SK-N-SH (cell line): Measurements from ENCODE around the gene TERT. TPM values are rescaled to one million over a fixed set of nuclear protein-coding genes. Genes with fewer than 3 reads are reported as not detected.

Experiments used
- CTCF ChIA-PET: fragments of 300-600, 350-600 bp; formaldehyde crosslinking; extraction: SDS; loops from one replicate; lab custom pipeline; 2021; lab: Yijun Ruan, JAX
- POLR2A ChIA-PET: fragments of 350-600 bp; sonication (Branson Sonifier 250); formaldehyde crosslinking; extraction: SDS; loops from one replicate; lab custom pipeline; 2020; ENCODE audit warnings: antibody characterized with exemption, inconsistent platforms; lab: Yijun Ruan, JAX
- DNase-seq: peaks from one replicate; pipeline ENCODE4 v3.0.0; 2012
- H2AFZ ChIP-seq: fragments of 200-600 bp; sonication (generic); 2 replicates; pipeline ENCODE4 v1.8.1; 2016; ENCODE audit warnings: antibody characterized with exemption, mild to moderate bottlenecking, low read depth
- H3F3A ChIP-seq: fragments of 200-600 bp; sonication (generic); replicated peaks from 2 replicates; pipeline ENCODE3; 2016; ENCODE audit warnings: antibody characterized with exemption, mild to moderate bottlenecking; ENCODE audit not compliant: insufficient read depth
- H3K27ac ChIP-seq, 2 experiments: fragments of 200-500 bp in 1 of 2; fragments of 200-600 bp in 1 of 2; sonication (Bioruptor generic) in 1 of 2; sonication (generic), shearing (Covaris generic) in 1 of 2; 2 replicates each; pipeline versions ENCODE4 v1.5.1 to v1.6.1; 2014 to 2016; ENCODE audit warnings: low read depth in 2 of 2, inconsistent platforms in 1 of 2, low read length in 1 of 2, mild to moderate bottlenecking in 1 of 2, mixed read lengths in 1 of 2
- H3K27me3 ChIP-seq: fragments of 200-600 bp; sonication (generic), shearing (Covaris generic); 2 replicates; pipeline ENCODE4 v1.6.1; 2016; ENCODE audit warnings: mixed run types; ENCODE audit not compliant: insufficient read depth
- H3K36me3 ChIP-seq, 2 experiments: fragments of 200-500 bp in 1 of 2; fragments of 200-600 bp in 1 of 2; sonication (Bioruptor generic) in 1 of 2; sonication (generic) in 1 of 2; replicated peaks in 1 of 2; 2 replicates each; pipeline versions ENCODE3 to v1.5.1; 2014 to 2016; ENCODE audit warnings: low read length in 1 of 2, mild to moderate bottlenecking in 1 of 2; ENCODE audit not compliant: insufficient read depth in 2 of 2, control insufficient read depth in 1 of 2
- H3K4me1 ChIP-seq, 2 experiments: fragments of 200-500 bp in 1 of 2; fragments of 200-600 bp in 1 of 2; sonication (Bioruptor generic) in 1 of 2; sonication (generic), shearing (Covaris generic) in 1 of 2; 2 replicates each; pipeline versions ENCODE4 v1.5.1 to v1.6.1; 2014 to 2016; ENCODE audit warnings: low read depth in 1 of 2, low read length in 1 of 2, mixed run types in 1 of 2; ENCODE audit not compliant: insufficient read depth in 2 of 2, control insufficient read depth in 1 of 2
- H3K4me2 ChIP-seq: fragments of 200-600 bp; sonication (generic), shearing (Covaris generic); 2 replicates; pipeline ENCODE4 v1.6.1; 2017; ENCODE audit warnings: mixed run types
- H3K4me3 ChIP-seq, 2 experiments: fragments of 200-500 bp in 1 of 2; fragments of 200-600 bp in 1 of 2; sonication (Bioruptor generic) in 1 of 2; sonication (generic), shearing (Covaris generic) in 1 of 2; 2 replicates each; pipeline versions ENCODE4 v1.5.1 to v1.8.1; 2014 to 2016; ENCODE audit warnings: low read depth in 2 of 2, inconsistent platforms in 1 of 2, low read length in 1 of 2, mild to moderate bottlenecking in 1 of 2, mixed read lengths in 1 of 2, moderate library complexity in 1 of 2
- H3K79me2 ChIP-seq: fragments of 200-600 bp; sonication (generic); 2 replicates; pipeline ENCODE4 v1.8.1; 2017; ENCODE audit warnings: mild to moderate bottlenecking; ENCODE audit not compliant: insufficient read depth
- H3K9ac ChIP-seq: fragments of 200-600 bp; sonication (generic); 2 replicates; pipeline ENCODE4 v1.6.1; 2017; ENCODE audit warnings: mixed run types
- H3K9me2 ChIP-seq: fragments of 200-600 bp; sonication (generic); 2 replicates; pipeline ENCODE4 v1.6.1; 2017; ENCODE audit warnings: mixed run types
- H3K9me3 ChIP-seq: fragments of 200-600 bp; sonication (generic); 2 replicates; pipeline ENCODE4 v1.6.1; 2017; ENCODE audit warnings: mixed run types, mild to moderate bottlenecking, moderate library complexity
- H4K20me1 ChIP-seq: fragments of 200-600 bp; sonication (generic); 2 replicates; pipeline ENCODE4 v1.6.1; 2017; ENCODE audit warnings: mild to moderate bottlenecking, mixed run types; ENCODE audit not compliant: insufficient read depth
- CHD2 ChIP-seq: fragments of 150-350 bp; IDR thresholded peaks from 2 replicates; pipeline ENCODE4 v1.6.1; 2018; ENCODE audit warnings: low read length; ENCODE audit not compliant: partially characterized antibody
- EZH2phosphoT487 ChIP-seq: fragments of 200-600 bp; sonication (generic); IDR thresholded peaks from 2 replicates; pipeline ENCODE4 v1.6.1; 2017; ENCODE audit warnings: low read depth, mixed run types, mild to moderate bottlenecking, antibody characterized with exemption, moderate library complexity, borderline replicate concordance
- FOXJ3 ChIP-seq: sonication (generic); formaldehyde crosslinking; IDR thresholded peaks from 2 replicates; pipeline ENCODE4 v1.5.1; 2020; ENCODE audit warnings: mild to moderate bottlenecking, missing genetic modification reagents
- NRF1 ChIP-seq: IDR thresholded peaks from 2 replicates; pipeline ENCODE4 v1.6.1; 2012; ENCODE audit warnings: low read depth, mild to moderate bottlenecking, low read length
- POLR2AphosphoS5 ChIP-seq: IDR thresholded peaks from 2 replicates; pipeline ENCODE4 v1.6.1; 2012; ENCODE audit warnings: low read depth, low read length
- RAD21 ChIP-seq: IDR thresholded peaks from 2 replicates; pipeline ENCODE4 v1.6.1; 2012; ENCODE audit warnings: mild to moderate bottlenecking, low read length
- RFX5 ChIP-seq: IDR thresholded peaks from 2 replicates; pipeline ENCODE4 v1.6.1; 2012; ENCODE audit warnings: mild to moderate bottlenecking, improper control_type of control experiment, low read length
- RXRA ChIP-seq: IDR thresholded peaks from 2 replicates; pipeline ENCODE4 v1.4.0; 2012; ENCODE audit warnings: low read depth, mild to moderate bottlenecking, borderline replicate concordance
- SIN3A ChIP-seq: IDR thresholded peaks from 2 replicates; pipeline ENCODE4 v1.6.1; 2012; ENCODE audit warnings: low read depth, mild to moderate bottlenecking, low read length, moderate library complexity, borderline replicate concordance
- TAF1 ChIP-seq: IDR thresholded peaks from 2 replicates; pipeline ENCODE4 v1.6.1; 2012; ENCODE audit warnings: low read depth, mild to moderate bottlenecking, low read length, moderate library complexity, borderline replicate concordance
- WGBS: methylation state at CpG from one replicate; pipeline ENCODE4 v1.1.6; 2017; ENCODE audit warnings: low lambda C conversion rate; 5-methylcytosine and 5-hydroxymethylcytosine counted together
- polyA plus RNA-seq, 3 experiments: library from polyadenylated mRNA; depleted of rRNA; stranded (reverse); fragments of >200 nt; gene quantifications; 2 replicates each; pipeline ENCODE4 v1.2.3, GENCODE V29; 2012
- TF ChIP-seq, protein P1 (sequence below): fragments of 200-600 bp; sonication (generic); IDR thresholded peaks from 2 replicates; pipeline ENCODE4 v1.6.1; 2017; ENCODE audit warnings: antibody characterized with exemption, mild to moderate bottlenecking, moderate library complexity
- TF ChIP-seq, protein P2 (sequence below): fragments of 150-350 bp; IDR thresholded peaks from 2 replicates; pipeline ENCODE4 v1.6.1; 2017; ENCODE audit warnings: antibody characterized with exemption, low read length, low read depth, borderline replicate concordance
- TF ChIP-seq, protein P3 (sequence below): IDR thresholded peaks from 2 replicates; pipeline ENCODE4 v1.6.1; 2012; ENCODE audit warnings: mild to moderate bottlenecking, low read depth, low read length, moderate library complexity

Gene TERT
- polyA plus RNA-seq, 1 of the 3 experiments (the other 2 are of a cell fraction): 2.4 TPM

GRCh38 chr5:1243487-1244130, 51.3 kb downstream of the TERT start:
- no peak for DNase-seq
- no peaks in the 10 kb centered on the region for H4K20me1 ChIP-seq
- no peaks in the 10 kb centered on the region for H3K9me3 ChIP-seq
- H3F3A ChIP-seq: no peaks in the 10 kb centered on the region
- H3K9me2 ChIP-seq: no peaks in the 10 kb centered on the region
- no peak overlapping the region for H2AFZ ChIP-seq
- H3K36me3 ChIP-seq: no peaks in the 10 kb centered on the region
- H3K9ac ChIP-seq: no peak overlapping the region
- ChIA-PET CTCF (no interaction called here), POLR2A (no interaction called here)
- H3K79me2 ChIP-seq: no peaks in the 10 kb centered on the region
- H3K4me3 ChIP-seq: no peak overlapping the region
- H3K4me2 ChIP-seq: no peak overlapping the region
- 38% methylated on average over 3 of the region's 33 CpGs for WGBS
- H3K4me1 ChIP-seq: no peaks in the 10 kb centered on the region; a peak in 1 of 4 replicates
- H3K27ac ChIP-seq: no peak overlapping the region
- peaks cover 18% of the 10 kb centered on the region for H3K27me3 ChIP-seq
- no peak for TF ChIP-seq CHD2
- TF ChIP-seq, protein P1, sequence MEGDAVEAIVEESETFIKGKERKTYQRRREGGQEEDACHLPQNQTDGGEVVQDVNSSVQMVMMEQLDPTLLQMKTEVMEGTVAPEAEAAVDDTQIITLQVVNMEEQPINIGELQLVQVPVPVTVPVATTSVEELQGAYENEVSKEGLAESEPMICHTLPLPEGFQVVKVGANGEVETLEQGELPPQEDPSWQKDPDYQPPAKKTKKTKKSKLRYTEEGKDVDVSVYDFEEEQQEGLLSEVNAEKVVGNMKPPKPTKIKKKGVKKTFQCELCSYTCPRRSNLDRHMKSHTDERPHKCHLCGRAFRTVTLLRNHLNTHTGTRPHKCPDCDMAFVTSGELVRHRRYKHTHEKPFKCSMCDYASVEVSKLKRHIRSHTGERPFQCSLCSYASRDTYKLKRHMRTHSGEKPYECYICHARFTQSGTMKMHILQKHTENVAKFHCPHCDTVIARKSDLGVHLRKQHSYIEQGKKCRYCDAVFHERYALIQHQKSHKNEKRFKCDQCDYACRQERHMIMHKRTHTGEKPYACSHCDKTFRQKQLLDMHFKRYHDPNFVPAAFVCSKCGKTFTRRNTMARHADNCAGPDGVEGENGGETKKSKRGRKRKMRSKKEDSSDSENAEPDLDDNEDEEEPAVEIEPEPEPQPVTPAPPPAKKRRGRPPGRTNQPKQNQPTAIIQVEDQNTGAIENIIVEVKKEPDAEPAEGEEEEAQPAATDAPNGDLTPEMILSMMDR: no peak
- TF ChIP-seq SIN3A: no peak
- TF ChIP-seq RXRA: no peak

DNA sequence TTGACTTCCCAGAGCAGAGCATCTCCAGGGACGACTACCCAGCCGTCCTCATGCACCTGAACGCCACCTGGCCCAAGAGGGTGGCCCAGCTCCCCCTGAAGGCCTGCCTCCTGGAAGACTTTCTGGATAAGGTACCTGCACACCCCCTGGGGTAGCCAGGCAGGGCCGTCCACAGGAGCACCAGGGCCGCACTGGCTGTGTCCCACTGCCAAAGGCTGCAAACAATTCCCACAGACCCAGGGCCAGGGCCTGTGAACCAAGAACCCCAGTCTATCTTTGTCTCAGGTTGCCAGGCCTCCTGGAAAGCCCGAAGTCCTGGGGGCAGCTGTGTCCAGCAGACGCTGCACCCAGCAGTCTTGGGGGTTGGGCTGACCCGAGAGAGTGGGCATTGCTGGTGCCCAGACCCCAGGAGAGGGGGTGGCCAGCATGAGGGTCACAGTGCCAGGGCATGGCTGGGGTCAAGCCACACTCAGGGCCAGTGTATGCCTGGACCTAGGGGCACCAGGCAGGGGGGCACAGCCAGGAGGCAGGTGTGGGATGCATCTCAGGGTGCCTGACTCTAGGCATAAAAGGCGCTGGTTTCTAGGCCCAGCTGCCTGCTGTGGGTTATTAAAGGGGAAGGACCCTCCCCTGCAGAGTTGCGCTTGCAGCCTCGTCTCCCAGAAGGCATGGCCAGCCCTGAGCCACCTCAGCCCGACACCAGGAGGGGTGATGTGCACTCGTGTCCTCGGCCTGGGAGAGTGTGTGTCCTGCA, 52.0 kb downstream of the TERT start:
- 26% methylated on average over 9 of the region's 14 CpGs for WGBS

More for the DNA sequence above, 52.0 kb downstream of the TERT start:
- H3K4me1 ChIP-seq: no peaks in the 10 kb centered on the region; a peak in 1 of 4 replicates
- TF ChIP-seq SIN3A (no peak), RFX5 (no peak), EZH2phosphoT487 (no peak), RAD21 (no peak), TAF1 (no peak), FOXJ3 (CRISPR knock-in tag) (no peak), POLR2AphosphoS5 (no peak), NRF1 (no peak)
- TF ChIP-seq, protein P2, sequence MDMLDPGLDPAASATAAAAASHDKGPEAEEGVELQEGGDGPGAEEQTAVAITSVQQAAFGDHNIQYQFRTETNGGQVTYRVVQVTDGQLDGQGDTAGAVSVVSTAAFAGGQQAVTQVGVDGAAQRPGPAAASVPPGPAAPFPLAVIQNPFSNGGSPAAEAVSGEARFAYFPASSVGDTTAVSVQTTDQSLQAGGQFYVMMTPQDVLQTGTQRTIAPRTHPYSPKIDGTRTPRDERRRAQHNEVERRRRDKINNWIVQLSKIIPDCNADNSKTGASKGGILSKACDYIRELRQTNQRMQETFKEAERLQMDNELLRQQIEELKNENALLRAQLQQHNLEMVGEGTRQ: no peak
- TF ChIP-seq, protein P1: no peak
- TF ChIP-seq, protein P3, sequence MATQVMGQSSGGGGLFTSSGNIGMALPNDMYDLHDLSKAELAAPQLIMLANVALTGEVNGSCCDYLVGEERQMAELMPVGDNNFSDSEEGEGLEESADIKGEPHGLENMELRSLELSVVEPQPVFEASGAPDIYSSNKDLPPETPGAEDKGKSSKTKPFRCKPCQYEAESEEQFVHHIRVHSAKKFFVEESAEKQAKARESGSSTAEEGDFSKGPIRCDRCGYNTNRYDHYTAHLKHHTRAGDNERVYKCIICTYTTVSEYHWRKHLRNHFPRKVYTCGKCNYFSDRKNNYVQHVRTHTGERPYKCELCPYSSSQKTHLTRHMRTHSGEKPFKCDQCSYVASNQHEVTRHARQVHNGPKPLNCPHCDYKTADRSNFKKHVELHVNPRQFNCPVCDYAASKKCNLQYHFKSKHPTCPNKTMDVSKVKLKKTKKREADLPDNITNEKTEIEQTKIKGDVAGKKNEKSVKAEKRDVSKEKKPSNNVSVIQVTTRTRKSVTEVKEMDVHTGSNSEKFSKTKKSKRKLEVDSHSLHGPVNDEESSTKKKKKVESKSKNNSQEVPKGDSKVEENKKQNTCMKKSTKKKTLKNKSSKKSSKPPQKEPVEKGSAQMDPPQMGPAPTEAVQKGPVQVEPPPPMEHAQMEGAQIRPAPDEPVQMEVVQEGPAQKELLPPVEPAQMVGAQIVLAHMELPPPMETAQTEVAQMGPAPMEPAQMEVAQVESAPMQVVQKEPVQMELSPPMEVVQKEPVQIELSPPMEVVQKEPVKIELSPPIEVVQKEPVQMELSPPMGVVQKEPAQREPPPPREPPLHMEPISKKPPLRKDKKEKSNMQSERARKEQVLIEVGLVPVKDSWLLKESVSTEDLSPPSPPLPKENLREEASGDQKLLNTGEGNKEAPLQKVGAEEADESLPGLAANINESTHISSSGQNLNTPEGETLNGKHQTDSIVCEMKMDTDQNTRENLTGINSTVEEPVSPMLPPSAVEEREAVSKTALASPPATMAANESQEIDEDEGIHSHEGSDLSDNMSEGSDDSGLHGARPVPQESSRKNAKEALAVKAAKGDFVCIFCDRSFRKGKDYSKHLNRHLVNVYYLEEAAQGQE: no peak
- no peaks in the 10 kb centered on the region for H3F3A ChIP-seq
- no peak overlapping the region for H2AFZ ChIP-seq
- no peak overlapping the region for H3K4me3 ChIP-seq
- no peaks in the 10 kb centered on the region for H4K20me1 ChIP-seq
- H3K27ac ChIP-seq: no peak overlapping the region
- H3K79me2 ChIP-seq: no peaks in the 10 kb centered on the region
- no peak overlapping the region for H3K4me2 ChIP-seq
- no peaks in the 10 kb centered on the region for H3K9me3 ChIP-seq
- H3K9ac ChIP-seq: no peak overlapping the region
- ChIA-PET CTCF (interaction anchor here (1.1 kb wide), 1 partner anchor 75 kb away, joined by 3 read pairs; no protein-coding TSS in a partner anchor), POLR2A (no interaction called here)
- H3K36me3 ChIP-seq: no peaks in the 10 kb centered on the region
- H3K9me2 ChIP-seq: no peaks in the 10 kb centered on the region
- DNase-seq: no peak
- peaks cover 18% of the 10 kb centered on the region for H3K27me3 ChIP-seq
